ENCODE data around the gene TBC1D1.

Gene TBC1D1

GRCh38 chr4:38092701-38093100 is 201.8 kb downstream of the TBC1D1 start:
- Histone ChIP-seq H3K4me3 (ENCODE audit: insufficient read depth, low read depth, low read length, poor library complexity, severe bottlenecking) (no peak overlapping the region), H3K9me3 (ENCODE audit: control insufficient read depth, low read length) (no peaks in the 10 kb centered on the region), H3K4me1 (ENCODE audit: control insufficient read depth, insufficient read depth, low read length, poor library complexity, severe bottlenecking) (no peaks in the 10 kb centered on the region), H3K27ac (ENCODE audit: insufficient read depth, low read length, poor library complexity, severe bottlenecking) (no peak overlapping the region), H3K27me3 (replicated peaks; ENCODE audit: control insufficient read depth, insufficient read depth, low read length, poor library complexity, severe bottlenecking) (no peaks in the 10 kb centered on the region), H3K36me3 (ENCODE audit: control insufficient read depth, insufficient read depth, low read length) (peaks cover 3% of the 10 kb centered on the region)
- no peak for DNase-seq

GRCh38 chr4:38094419-38094818 is 203.5 kb downstream of the TBC1D1 start:
- H3K27ac ChIP-seq (ENCODE audit: insufficient read depth, low read length, poor library complexity, severe bottlenecking), result no peak overlapping the region
- peaks cover 7% of the 10 kb centered on the region for H3K36me3 ChIP-seq (ENCODE audit: control insufficient read depth, insufficient read depth, low read length)
- no peak overlapping the region for H3K4me3 ChIP-seq (ENCODE audit: insufficient read depth, low read depth, low read length, poor library complexity, severe bottlenecking)
- H3K27me3 ChIP-seq (replicated peaks; ENCODE audit: control insufficient read depth, insufficient read depth, low read length, poor library complexity, severe bottlenecking), result no peaks in the 10 kb centered on the region
- H3K9me3 ChIP-seq (ENCODE audit: control insufficient read depth, low read length), result no peaks in the 10 kb centered on the region
- H3K4me1 ChIP-seq (ENCODE audit: control insufficient read depth, insufficient read depth, low read length, poor library complexity, severe bottlenecking), result no peaks in the 10 kb centered on the region
- no peak for DNase-seq

GRCh38 chr4:38095691-38096090 is 204.8 kb downstream of the TBC1D1 start:
- H3K36me3 ChIP-seq (ENCODE audit: control insufficient read depth, insufficient read depth, low read length), result peaks cover 7% of the 10 kb centered on the region
- H3K27me3 ChIP-seq (replicated peaks; ENCODE audit: control insufficient read depth, insufficient read depth, low read length, poor library complexity, severe bottlenecking), result no peaks in the 10 kb centered on the region
- H3K27ac ChIP-seq (ENCODE audit: insufficient read depth, low read length, poor library complexity, severe bottlenecking), result no peak overlapping the region

GRCh38 chr4:38097818-38098217 is 206.9 kb downstream of the TBC1D1 start:
- DNase-seq, result no peak
- no peak overlapping the region for H3K4me3 ChIP-seq (ENCODE audit: insufficient read depth, low read depth, low read length, poor library complexity, severe bottlenecking)
- H3K9me3 ChIP-seq (ENCODE audit: control insufficient read depth, low read length), result no peaks in the 10 kb centered on the region
- peaks cover 15% of the 10 kb centered on the region for H3K36me3 ChIP-seq (ENCODE audit: control insufficient read depth, insufficient read depth, low read length)
- no peaks in the 10 kb centered on the region for H3K27me3 ChIP-seq (replicated peaks; ENCODE audit: control insufficient read depth, insufficient read depth, low read length, poor library complexity, severe bottlenecking)
- no peak overlapping the region for H3K27ac ChIP-seq (ENCODE audit: insufficient read depth, low read length, poor library complexity, severe bottlenecking)
- H3K4me1 ChIP-seq (ENCODE audit: control insufficient read depth, insufficient read depth, low read length, poor library complexity, severe bottlenecking), result no peaks in the 10 kb centered on the region

More at GRCh38 chr4:38095691-38096090, 204.8 kb downstream of the TBC1D1 start:
- Histone ChIP-seq H3K4me1 (ENCODE audit: control insufficient read depth, insufficient read depth, low read length, poor library complexity, severe bottlenecking) (no peaks in the 10 kb centered on the region), H3K9me3 (ENCODE audit: control insufficient read depth, low read length) (no peaks in the 10 kb centered on the region), H3K4me3 (ENCODE audit: insufficient read depth, low read depth, low read length, poor library complexity, severe bottlenecking) (no peak overlapping the region)
- no peak for DNase-seq

- Histone ChIP-seq H3K27me3 (replicated peaks; ENCODE audit: control insufficient read depth, insufficient read depth, low read length, poor library complexity, severe bottlenecking) (no peaks in the 10 kb centered on the region), H3K9me3 (ENCODE audit: control insufficient read depth, low read length) (no peaks in the 10 kb centered on the region), H3K27ac (ENCODE audit: insufficient read depth, low read length, poor library complexity, severe bottlenecking) (no peak overlapping the region), H3K36me3 (ENCODE audit: control insufficient read depth, insufficient read depth, low read length) (peaks cover 22% of the 10 kb centered on the region), H3K4me1 (ENCODE audit: control insufficient read depth, insufficient read depth, low read length, poor library complexity, severe bottlenecking) (no peaks in the 10 kb centered on the region), H3K4me3 (ENCODE audit: insufficient read depth, low read depth, low read length, poor library complexity, severe bottlenecking) (no peak overlapping the region)
- DNase-seq, result no peak
Observed at GRCh38 chr4:38099020-38099600, 208.2 kb downstream of the TBC1D1 start.

GRCh38 chr4:38099908-38100407 is 209.1 kb downstream of the TBC1D1 start:
- H3K36me3 ChIP-seq (ENCODE audit: control insufficient read depth, insufficient read depth, low read length), result peaks cover 22% of the 10 kb centered on the region
- no peak overlapping the region for H3K27ac ChIP-seq (ENCODE audit: insufficient read depth, low read length, poor library complexity, severe bottlenecking)
- no peak for DNase-seq
- no peaks in the 10 kb centered on the region for H3K27me3 ChIP-seq (replicated peaks; ENCODE audit: control insufficient read depth, insufficient read depth, low read length, poor library complexity, severe bottlenecking)
- no peaks in the 10 kb centered on the region for H3K9me3 ChIP-seq (ENCODE audit: control insufficient read depth, low read length)
- no peaks in the 10 kb centered on the region for H3K4me1 ChIP-seq (ENCODE audit: control insufficient read depth, insufficient read depth, low read length, poor library complexity, severe bottlenecking)
- no peak overlapping the region for H3K4me3 ChIP-seq (ENCODE audit: insufficient read depth, low read depth, low read length, poor library complexity, severe bottlenecking)

GRCh38 chr4:38100474-38101255 is 209.8 kb downstream of the TBC1D1 start:
- H3K9me3 ChIP-seq (ENCODE audit: control insufficient read depth, low read length), result no peaks in the 10 kb centered on the region
- no peaks in the 10 kb centered on the region for H3K4me1 ChIP-seq (ENCODE audit: control insufficient read depth, insufficient read depth, low read length, poor library complexity, severe bottlenecking)
- H3K36me3 ChIP-seq (ENCODE audit: control insufficient read depth, insufficient read depth, low read length), result peaks cover 26% of the 10 kb centered on the region
- H3K4me3 ChIP-seq (ENCODE audit: insufficient read depth, low read depth, low read length, poor library complexity, severe bottlenecking), result no peak overlapping the region
- DNase-seq, result no peak
- no peak overlapping the region for H3K27ac ChIP-seq (ENCODE audit: insufficient read depth, low read length, poor library complexity, severe bottlenecking)
- H3K27me3 ChIP-seq (replicated peaks; ENCODE audit: control insufficient read depth, insufficient read depth, low read length, poor library complexity, severe bottlenecking), result no peaks in the 10 kb centered on the region

- no peaks in the 10 kb centered on the region for H3K27me3 ChIP-seq (replicated peaks; ENCODE audit: control insufficient read depth, insufficient read depth, low read length, poor library complexity, severe bottlenecking)
- no peak overlapping the region for H3K27ac ChIP-seq (ENCODE audit: insufficient read depth, low read length, poor library complexity, severe bottlenecking)
- no peak overlapping the region for H3K4me3 ChIP-seq (ENCODE audit: insufficient read depth, low read depth, low read length, poor library complexity, severe bottlenecking)
- H3K4me1 ChIP-seq (ENCODE audit: control insufficient read depth, insufficient read depth, low read length, poor library complexity, severe bottlenecking), result no peaks in the 10 kb centered on the region
- H3K9me3 ChIP-seq (ENCODE audit: control insufficient read depth, low read length), result no peaks in the 10 kb centered on the region
- no peak for DNase-seq
- peaks cover 32% of the 10 kb centered on the region for H3K36me3 ChIP-seq (ENCODE audit: control insufficient read depth, insufficient read depth, low read length)
Observed at GRCh38 chr4:38101563-38101962, 210.7 kb downstream of the TBC1D1 start.

GRCh38 chr4:38102957-38103588 is 212.2 kb downstream of the TBC1D1 start:
- no peaks in the 10 kb centered on the region for H3K4me1 ChIP-seq (ENCODE audit: control insufficient read depth, insufficient read depth, low read length, poor library complexity, severe bottlenecking)
- H3K36me3 ChIP-seq (ENCODE audit: control insufficient read depth, insufficient read depth, low read length), result peaks cover 33% of the 10 kb centered on the region
- no peak overlapping the region for H3K4me3 ChIP-seq (ENCODE audit: insufficient read depth, low read depth, low read length, poor library complexity, severe bottlenecking)
- no peaks in the 10 kb centered on the region for H3K27me3 ChIP-seq (replicated peaks; ENCODE audit: control insufficient read depth, insufficient read depth, low read length, poor library complexity, severe bottlenecking)
- H3K27ac ChIP-seq (ENCODE audit: insufficient read depth, low read length, poor library complexity, severe bottlenecking), result no peak overlapping the region
- DNase-seq, result no peak
- H3K9me3 ChIP-seq (ENCODE audit: control insufficient read depth, low read length), result no peaks in the 10 kb centered on the region
